HK-2 (cell line): Measurements from ENCODE around the gene CNN2.

Source experiments
- DNase-seq: peaks from one replicate; pipeline ENCODE4 v3.0.0-alpha.2; 2018; ENCODE audit not compliant: unreplicated experiment

The CNN2 gene

DNA sequence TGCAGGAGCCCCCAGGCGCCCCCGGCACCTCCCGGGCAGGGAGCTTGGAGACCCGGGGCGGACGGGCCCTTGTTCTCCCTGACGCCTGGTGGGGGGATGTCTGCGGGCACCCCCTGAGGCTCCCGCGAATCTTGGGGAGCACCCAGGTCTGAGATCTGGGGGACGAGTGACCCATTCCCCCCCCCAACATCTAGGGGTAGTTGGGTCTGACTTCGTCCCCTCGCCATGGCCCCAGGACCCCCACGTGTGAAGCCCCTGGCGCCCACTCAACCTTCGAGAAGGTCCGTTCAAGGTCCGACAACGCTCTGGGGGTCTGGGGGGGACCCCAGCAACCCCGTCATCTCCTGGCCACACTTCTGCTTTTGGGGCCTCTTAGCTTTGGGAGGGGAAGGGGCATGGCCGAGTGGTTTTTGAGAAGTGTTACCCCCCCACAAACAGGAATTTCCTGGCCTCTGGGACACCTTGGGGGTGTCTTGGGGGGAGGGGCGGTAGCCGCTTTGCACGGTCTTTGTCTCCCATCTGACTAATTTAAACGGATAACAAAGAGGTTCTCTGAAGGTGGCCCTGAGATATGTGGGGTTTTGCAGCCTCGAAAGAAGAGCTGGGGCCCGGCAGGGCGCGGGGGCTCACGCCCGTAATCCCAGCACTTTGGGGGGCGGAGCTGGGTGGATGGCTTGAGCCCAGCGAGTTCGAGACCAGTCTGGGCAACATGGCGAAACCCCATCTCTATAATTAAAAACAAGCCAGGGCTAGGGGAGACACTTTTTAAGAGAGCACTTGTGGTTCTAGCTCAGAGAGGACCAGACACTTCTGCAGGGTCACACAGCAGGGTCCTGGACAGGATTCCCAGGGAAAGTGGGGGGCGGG, 608 bp downstream of the CNN2 start:
- DNase-seq, result peak; percentile 33

DNA sequence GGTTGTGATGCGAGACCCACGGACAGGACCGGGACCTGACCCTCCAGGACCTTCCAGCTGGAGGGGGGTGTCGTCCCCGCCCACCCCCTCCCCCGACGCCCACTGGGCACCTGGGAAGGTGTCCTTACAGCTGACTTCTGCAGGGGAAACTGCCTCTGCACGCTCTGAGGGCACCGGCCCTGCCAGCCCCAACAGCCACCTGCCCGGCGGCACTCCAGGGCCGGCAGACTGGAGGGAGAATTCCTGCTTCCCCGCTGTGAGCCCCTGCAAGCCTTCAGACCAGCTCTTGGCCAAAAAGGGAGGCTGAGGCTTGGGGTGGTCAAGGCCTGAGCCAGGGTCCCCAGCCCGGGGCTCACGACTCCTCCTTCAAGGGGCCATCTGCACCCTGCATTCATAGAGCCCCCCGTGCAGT, 1.2 kb downstream of the CNN2 start:
- DNase-seq, result peak; percentile 38

DNA sequence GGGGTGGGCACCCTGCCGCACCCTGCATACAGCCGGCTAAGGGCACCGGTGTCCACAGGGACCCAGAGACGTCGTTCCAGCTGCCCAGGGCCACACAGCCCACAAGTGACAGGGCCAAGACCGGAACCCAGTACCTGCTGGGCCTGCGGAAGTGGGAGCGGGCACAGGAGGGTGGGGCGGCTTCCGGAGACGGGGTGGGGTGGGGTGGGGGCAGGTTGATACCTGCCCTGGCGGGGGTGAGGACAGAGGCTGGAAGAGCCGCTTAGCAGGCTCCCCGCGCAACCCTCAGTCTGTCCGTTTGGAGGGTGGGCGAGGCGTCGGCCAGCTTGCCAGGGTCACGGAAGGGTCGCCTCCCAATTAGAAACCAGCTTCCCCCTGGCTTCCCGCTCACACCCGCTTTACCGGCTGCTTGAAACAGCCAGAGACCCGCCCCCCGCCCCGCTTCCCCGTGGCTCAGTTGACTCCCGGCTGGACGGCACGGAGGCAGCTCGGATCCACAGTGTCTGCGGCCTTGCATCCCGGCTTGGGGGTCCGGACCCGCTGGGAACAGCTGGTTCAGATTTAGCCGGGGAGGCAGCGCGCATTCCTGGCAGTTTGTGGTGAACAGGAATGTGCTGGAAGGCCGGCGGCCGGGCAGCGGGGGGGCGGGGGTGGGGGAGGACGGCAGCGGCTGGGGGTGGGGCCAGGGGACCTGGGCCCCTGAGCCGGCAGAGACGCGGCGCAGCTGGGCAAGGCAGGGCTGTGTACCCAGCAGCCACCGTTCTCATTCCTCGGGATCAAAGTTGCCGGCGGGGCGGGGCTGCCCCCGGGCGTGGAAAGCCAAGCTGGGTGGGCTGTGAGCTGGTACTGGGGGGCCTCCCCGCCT, 1.9 kb downstream of the CNN2 start:
- peak; percentile 88 for DNase-seq

DNA sequence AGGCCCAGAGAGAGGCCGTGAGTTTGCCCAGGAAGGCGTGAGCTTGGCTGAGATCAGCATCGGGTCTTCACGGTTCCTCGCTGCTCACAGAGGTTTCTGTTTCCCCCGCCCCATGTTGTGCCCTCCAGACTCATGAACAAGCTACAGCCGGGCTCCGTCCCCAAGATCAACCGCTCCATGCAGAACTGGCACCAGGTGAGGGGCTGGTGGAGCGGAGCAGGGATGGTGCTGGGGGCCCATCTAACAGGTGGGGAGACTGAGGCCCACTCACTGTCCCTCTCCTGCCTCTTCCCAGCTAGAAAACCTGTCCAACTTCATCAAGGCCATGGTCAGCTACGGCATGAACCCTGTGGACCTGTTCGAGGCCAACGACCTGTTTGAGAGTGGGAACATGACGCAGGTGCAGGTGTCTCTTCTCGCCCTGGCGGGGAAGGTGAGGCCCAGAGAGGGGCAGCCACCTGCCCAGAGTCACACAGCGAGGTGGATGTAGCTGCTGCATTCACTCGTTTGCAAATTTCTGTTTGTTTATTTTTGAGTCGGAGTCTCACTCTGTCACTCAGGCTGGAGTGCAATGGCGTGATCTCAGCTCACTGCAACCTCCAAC, 6.0 kb downstream of the CNN2 start:
- no peak for DNase-seq

DNA sequence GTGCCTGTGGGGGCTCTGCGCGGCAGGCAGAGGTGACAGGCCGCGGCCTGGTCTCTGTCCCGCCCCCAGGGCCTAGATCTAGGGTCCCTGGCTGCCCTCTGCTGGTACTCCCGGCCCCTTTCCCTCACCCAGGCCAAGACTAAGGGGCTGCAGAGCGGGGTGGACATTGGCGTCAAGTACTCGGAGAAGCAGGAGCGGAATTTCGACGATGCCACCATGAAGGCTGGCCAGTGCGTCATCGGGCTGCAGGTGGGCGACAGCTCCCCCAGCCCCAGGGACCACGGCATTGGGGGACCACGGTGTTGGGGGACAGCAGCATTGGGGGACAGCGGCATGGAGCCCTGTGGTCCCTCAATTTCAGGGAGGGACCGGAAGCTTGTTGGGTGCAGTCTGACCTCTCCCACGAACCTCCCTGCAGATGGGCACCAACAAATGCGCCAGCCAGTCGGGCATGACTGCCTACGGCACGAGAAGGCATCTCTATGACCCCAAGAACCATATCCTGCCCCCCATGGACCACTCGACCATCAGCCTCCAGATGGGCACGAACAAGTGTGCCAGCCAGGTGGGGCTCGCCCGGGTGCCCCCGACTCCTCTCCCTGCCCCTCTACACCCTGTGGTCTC, 9.7 kb downstream of the CNN2 start:
- DNase-seq, result no peak

DNA sequence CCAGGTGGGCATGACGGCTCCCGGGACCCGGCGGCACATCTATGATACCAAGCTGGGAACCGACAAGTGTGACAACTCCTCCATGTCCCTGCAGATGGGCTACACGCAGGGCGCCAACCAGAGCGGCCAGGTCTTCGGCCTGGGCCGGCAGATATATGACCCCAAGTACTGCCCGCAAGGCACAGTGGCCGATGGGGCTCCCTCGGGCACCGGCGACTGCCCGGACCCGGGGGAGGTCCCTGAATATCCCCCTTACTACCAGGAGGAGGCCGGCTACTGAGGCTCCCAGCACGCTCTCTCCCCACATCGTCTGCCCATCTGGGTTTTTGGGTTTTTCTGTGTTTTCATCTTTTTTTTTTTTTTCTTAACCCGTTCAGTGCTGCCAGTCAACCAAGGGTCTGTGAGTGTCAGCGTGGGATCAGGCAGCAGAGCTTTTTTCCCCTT, 11.2 kb downstream of the CNN2 start:
- DNase-seq, result no peak

DNA sequence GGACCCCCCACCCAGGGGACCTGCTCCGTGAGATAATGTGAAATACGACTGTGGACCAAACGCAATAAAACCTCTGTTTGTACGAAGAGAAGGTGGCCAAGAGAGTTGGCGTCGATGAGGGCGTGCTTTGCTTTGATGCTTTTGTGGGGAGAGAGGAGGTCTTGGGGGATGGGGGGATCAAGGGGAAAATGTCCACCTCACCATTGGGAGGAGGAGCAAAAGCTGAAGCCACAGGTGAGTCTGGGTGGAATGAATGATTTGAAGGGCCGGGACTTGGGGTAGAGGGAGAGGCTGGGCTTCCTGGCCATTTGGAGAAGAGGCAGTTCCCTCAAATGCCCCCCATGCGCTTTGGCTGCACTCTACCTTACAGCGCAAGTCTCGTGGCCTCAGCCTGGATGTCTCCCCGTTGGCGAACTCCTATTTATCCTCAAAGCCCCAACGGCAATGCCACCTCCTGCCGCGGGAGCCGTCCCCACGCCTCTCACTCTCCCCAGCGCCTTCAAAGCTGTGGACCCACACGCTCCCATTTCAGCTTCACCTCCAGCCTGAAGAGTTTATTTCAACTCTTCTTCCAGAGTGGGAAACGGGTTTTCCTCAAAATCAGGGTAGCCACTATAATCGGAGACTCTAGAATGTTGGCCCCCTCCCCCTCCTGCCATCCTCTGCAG, 12.7 kb downstream of the CNN2 start:
- peak; percentile 44 for DNase-seq

DNA sequence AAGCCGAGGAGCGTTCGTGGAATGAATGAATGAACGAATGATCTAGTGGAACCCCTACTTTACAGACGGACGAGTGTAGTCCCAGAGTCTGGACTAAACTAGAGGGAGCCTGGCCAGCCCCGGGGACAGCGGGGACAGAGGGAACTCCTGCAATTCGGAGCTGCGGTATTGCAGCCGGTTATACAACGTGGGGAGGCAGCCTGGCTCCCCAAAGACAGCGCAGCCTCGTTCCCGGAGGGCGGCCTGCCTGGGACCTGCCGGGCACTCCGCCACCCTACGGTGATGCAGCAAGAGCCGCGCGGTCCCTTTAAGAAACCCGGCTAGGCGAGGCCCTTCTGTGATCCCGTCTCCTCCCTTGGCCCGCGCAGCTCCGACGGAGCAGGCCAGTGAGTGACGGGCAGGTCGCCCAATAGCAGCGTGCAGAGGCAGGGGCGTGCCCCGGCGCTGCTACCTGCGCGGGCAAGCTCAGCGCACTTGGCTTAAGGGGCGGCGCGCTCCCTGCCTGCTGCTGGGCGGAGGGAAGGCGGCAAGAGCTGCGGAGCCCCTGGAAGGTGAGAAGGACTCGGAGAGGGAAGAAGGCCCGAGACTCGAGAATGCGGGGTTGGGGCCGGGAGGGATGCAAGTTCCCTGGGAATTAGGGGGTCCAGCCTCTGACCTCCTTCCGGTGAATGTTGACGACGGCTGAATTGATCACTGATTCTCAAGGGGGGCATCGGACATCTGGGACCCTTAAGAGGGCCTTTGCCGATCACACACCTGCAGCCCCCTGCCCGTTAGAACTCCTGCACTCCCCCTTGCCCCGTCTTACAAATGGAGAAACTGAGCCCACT, 13.5 kb downstream of the CNN2 start, which contains the start of gene ABCA7:
Gene ABCA7, plus strand, starts transcription at position 462 of the 830 bp plus-strand sequence. CDS start 1,255 bp downstream, outside the sequence.
- peak; percentile 99 for DNase-seq

DNA sequence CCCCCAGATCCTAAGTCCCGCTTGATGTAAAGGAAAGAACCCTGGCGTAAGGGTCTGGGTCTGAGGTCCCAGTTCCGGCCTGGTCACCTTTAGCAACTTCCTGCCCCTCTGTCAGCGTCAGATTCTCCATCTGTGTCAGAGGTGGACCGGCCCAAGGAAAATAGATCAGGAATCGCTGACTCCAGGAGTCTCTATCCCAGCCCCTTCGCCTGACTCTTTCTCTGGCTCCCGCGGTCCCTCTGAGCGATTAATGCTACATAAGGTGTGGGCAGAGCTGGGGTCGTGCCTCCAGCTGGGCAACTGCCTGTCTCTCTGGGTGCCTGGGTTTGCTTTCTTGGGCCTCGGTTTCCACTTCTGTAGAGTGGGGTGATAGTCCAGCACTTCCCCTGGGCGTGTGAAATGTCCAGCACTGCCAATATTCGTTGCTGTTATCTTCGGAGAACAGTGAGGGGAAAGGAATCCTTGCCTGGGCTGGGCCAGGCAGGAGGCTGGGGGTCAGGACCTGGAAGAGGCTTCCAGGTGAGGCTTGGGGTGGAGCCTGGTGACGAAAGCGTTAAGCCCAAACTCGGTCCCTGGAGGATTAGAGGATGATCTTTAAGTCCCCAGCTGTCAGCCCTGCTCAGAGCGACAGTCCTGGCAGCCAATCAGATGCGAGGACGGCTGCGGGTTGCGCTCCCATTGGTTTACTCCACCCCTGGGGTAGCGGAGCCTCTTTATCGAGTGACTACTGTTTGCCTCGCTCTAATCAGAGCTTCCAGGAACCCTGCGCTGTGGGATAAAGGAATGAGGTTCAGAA, 14.3 kb downstream of the CNN2 start:
- DNase-seq, result peak; percentile 92

DNA sequence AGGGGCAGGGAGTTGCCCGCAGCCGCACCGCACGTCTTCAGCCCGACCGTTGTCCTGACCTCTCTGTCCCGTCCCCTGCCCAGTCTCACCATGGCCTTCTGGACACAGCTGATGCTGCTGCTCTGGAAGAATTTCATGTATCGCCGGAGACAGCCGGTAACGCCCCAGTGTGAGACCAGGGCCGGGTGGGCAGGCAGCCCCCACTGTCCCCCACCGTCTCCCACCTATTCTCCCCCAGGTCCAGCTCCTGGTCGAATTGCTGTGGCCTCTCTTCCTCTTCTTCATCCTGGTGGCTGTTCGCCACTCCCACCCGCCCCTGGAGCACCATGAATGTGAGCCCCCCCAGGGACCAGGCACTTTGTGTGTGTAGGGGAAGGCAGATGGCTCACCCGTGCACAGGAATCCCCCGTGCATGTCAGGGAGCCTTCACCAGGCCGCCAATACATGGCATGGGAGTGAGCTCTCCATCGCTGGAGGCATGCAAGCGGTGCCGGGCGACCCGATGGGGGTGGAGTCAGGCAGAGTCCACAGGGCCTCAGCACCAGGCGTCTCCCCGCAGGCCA, 14.9 kb downstream of the CNN2 start:
- no peak for DNase-seq

DNA sequence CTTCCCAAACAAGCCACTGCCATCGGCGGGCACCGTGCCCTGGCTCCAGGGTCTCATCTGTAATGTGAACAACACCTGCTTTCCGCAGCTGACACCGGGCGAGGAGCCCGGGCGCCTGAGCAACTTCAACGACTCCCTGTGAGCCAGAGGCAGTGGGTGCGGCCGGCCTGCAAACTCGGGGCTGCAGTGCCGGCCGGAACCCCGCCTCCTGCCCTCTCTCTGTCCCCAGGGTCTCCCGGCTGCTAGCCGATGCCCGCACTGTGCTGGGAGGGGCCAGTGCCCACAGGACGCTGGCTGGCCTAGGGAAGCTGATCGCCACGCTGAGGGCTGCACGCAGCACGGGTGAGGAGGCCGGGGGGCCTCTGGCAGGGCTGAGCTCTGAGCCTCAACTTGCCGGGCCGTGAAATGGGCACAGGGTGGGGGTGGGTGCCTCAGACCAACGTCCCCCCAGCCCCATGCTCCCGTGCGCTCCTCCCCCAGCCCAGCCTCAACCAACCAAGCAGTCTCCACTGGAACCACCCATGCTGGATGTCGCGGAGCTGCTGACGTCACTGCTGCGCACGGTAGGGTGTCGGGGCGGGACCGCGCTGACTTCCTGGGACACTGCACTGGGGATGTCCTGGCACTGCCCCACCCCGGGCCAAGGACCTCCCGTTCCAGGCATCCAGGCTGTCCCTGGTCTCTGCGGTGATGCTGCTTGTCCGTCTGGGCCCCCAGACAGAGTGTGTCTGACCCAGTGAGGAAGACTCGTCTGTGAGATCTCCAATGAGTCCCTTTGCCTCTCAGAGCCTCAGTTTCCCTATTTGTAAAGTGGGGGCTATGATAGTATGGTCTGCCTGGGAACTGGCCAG, 15.7 kb downstream of the CNN2 start:
- DNase-seq, result no peak

DNA sequence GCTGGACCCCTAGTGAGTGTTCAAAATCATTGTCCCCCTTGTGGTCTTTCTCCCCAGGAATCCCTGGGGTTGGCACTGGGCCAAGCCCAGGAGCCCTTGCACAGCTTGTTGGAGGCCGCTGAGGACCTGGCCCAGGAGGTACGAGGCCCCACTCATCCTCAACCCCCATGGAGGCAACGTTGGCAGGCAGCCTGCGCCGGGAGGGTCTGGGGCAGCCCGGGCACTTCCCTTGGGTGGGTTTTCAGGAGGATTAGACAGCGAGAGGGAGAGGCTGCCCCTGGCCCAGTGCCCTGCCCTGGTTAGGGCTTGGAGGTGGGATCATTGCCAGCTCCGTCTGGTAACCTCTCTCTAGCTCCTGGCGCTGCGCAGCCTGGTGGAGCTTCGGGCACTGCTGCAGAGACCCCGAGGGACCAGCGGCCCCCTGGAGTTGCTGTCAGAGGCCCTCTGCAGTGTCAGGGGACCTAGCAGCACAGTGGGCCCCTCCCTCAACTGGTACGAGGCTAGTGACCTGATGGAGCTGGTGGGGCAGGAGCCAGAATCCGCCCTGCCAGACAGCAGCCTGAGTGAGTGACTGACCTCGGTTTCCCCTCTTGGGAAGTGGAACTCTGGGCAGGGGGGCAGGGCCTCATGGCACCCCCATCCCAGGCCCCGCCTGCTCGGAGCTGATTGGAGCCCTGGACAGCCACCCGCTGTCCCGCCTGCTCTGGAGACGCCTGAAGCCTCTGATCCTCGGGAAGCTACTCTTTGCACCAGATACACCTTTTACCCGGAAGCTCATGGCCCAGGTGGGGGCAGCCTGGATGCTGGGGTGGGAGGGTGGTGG, 16.5 kb downstream of the CNN2 start:
- DNase-seq, result no peak

DNA sequence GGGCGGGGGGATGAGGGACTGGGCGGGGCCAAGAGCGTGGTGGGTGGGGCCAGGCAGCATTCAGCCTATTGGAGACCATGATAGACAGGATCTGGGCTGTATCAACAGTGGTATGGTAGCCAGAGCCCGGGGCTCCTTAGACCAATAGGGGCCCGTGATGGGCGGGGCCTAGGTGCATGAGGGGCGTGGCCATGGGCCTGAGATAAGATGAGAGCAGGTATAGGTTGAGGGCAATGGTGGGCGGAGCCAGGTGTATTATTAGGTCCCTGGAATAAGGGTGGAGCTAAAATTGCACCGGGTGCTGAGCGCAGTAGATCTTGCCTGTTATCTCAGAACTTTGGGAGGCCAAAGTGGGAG, 18.8 kb downstream of the CNN2 start:
- DNase-seq, result no peak

DNA sequence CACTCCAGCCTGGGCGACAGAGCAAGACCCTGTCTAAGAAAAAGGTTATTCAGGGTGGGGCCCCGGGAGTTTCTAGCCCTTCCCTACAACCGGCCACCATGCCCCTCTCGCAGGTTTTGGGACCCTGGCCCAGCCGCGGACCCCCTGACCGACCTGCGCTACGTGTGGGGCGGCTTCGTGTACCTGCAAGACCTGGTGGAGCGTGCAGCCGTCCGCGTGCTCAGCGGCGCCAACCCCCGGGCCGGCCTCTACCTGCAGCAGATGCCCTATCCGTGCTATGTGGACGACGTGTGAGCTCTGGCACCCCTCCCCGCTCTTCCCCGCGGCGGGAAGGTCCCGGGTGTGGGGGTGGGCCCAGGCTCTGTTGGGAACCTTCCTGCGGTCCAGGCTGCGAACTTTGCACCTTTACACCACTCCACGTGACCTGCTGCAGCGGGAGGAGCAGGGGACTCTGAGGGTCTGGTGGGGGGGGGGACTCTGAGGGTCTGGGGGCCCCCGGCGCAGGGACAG, 19.8 kb downstream of the CNN2 start:
- DNase-seq, result no peak

DNA sequence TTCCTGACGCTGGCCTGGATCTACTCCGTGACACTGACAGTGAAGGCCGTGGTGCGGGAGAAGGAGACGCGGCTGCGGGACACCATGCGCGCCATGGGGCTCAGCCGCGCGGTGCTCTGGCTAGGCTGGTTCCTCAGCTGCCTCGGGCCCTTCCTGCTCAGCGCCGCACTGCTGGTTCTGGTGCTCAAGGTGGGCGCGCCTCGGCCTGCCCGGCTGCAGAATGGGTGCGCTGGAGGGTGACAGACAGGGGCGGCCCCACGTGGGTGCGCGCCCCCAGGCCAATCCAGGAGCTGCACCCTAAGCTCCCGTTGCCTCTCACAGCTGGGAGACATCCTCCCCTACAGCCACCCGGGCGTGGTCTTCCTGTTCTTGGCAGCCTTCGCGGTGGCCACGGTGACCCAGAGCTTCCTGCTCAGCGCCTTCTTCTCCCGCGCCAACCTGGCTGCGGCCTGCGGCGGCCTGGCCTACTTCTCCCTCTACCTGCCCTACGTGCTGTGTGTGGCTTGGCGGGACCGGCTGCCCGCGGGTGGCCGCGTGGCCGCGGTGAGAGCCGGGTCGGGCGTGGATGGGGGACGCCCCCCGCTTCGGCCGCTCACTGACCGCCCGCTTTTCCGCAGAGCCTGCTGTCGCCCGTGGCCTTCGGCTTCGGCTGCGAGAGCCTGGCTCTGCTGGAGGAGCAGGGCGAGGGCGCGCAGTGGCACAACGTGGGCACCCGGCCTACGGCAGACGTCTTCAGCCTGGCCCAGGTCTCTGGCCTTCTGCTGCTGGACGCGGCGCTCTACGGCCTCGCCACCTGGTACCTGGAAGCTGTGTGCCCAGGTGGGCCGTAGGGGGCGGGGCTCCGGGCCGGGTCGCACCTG, 20.7 kb downstream of the CNN2 start:
- DNase-seq, result no peak

DNA sequence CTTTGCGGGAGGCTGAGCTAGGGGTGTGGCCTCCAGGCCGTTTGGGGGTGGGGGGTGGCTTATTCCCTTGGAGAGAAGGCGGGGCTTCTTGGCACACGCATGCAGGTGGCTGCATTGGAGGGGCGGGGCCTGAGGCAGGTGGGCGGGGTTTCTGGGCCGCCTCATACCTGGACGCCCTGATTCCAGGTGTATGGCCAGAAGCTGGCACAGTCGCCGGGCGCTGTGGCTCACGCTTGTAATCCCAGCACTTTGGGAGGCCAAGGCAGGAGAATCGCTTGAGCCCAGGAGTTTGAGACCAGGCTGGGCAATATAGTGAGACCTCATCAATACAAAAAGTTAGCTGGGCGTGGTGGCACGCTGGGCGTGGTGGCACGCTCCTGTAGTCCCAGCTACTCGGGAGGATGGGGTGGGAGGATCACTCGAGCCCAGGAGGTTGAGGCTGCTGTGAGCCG, 21.3 kb downstream of the CNN2 start:
- no peak for DNase-seq
